Effector CD8-positive, alpha-beta T cell (primary cell): Measurements from ENCODE around the gene JPH3.

Source experiments
- DNase-seq: peaks from one replicate; lab custom pipeline; 2025; lab: John Stamatoyannopoulos, UW

The JPH3 gene

GRCh38 chr16:87697792-87698191 lies 95.5 kb downstream of the JPH3 start:
- DNase-seq, result no peak

GRCh38 chr16:87698241-87698640 lies 95.9 kb downstream of the JPH3 start:
- DNase-seq, result no peak

- no peak for DNase-seq
These were observed 96.4 kb downstream of the JPH3 start for GRCh38 chr16:87698676-87699199.

DNA sequence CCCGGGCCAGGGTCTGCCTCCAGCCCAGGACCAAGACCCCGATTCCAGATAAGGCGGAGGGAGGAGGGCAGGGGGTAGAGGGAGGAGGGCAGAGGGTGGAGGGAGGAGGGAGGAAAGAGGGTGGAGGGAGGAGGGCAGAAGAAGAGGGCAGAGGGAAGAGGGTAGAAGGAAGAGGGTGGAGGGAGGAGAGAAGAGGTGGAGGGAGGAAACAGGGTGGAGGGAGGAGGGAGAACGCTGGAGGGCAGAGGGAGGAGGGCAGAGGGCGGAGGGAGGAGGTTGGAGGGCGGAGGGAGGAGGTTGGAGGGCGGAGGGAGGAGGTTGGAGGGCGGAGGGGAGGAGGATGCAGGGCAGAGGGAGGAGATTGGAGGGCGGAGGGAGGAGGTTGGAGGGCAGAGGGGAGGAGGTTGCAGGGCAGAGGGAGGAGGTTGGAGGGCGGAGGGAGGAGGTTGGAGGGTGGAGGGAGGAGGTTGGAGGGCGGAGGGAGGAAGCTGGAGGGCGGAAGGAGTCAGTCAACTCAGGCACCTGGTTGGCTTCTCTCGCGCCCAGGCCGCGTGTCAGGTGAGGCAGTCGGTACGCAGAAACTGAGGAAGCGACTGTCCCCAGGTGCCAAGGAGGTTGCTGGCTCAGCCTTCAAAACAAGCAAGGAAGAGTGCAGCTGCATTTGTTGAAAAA lies 98.2 kb downstream of the JPH3 start:
- no peak for DNase-seq

DNA sequence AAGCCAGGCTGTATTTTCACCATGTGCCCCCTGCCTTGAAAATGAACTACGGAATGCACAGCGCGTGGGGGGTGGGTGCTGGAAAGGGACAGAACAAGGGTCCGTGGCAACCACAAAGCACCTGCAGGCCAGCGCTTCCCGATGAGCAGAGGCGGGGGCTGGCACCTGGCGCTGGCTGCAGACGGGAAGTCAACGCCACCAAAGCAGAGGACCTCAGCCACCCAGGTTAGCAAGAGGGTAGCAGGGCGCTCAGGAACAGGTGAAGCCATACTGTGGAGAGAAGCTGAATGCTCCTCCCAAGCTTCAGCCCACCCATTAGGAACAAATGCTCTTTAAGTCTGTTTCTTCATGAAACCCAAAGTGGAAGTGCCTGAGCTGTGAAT lies 98.8 kb downstream of the JPH3 start:
- DNase-seq, result no peak

GRCh38 chr16:87701505-87701921 lies 99.2 kb downstream of the JPH3 start:
- DNase-seq, result no peak

GRCh38 chr16:87702325-87702811 lies 100.1 kb downstream of the JPH3 start:
- DNase-seq, result peak; percentile 7

DNA sequence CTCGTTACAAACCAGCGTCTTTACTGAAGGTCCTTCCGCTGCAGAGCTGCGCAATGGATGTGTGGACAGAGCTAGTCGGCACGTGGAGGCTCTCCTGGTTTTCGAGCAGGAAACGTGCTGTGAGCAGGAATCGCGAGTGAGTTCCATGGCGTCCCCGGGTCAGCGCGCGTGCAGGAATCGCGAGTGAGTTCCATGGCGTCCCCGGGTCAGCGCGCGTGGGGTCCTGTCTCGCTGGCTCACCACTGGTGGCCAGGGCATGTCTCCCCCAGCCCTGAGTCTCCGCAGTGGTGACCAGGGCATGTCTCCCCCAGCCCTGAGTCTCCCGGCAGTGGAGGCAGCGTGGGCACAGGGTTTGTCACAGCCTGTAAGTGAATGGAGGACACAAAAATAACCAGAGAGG lies 100.8 kb downstream of the JPH3 start:
- no peak for DNase-seq

- DNase-seq, result no peak
These were observed 101.6 kb downstream of the JPH3 start for GRCh38 chr16:87703835-87704375.

DNA sequence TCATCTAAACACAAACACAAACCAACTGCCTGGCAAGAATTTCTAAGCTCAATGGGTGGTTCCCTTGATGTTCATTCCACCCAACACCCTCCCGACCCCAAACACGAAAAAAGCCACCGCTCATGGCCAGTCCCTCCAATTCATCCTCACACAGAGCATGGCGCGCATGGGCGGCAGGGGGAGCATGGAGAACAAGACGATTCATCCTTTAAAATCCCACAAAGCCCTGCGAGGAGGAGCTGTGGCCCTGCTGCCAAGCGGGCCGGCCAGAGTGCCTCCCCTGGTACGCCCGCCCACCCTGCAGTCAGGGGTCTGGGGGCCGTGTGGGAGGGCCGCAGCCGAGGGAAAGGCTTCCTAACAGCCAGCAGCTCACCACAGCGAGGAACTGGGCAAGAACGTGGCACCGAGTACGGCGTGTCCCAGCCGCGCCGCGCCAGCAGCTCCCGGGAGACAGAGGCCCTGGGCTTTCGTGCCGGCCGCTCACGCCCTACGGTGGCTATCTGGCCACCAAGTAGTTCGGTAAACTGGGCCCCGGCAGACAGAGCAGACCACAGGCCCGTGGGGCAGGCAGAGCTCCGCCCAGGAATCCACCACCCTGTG lies 102.5 kb downstream of the JPH3 start:
- no peak for DNase-seq

GRCh38 chr16:87705771-87706277 lies 103.5 kb downstream of the JPH3 start:
- no peak for DNase-seq

- no peak for DNase-seq
These were observed 104.1 kb downstream of the JPH3 start for GRCh38 chr16:87706278-87707000.

GRCh38 chr16:87707097-87707496 lies 104.8 kb downstream of the JPH3 start:
- DNase-seq, result no peak

- DNase-seq, result no peak
These were observed 105.6 kb downstream of the JPH3 start for GRCh38 chr16:87707714-87708580.

DNA sequence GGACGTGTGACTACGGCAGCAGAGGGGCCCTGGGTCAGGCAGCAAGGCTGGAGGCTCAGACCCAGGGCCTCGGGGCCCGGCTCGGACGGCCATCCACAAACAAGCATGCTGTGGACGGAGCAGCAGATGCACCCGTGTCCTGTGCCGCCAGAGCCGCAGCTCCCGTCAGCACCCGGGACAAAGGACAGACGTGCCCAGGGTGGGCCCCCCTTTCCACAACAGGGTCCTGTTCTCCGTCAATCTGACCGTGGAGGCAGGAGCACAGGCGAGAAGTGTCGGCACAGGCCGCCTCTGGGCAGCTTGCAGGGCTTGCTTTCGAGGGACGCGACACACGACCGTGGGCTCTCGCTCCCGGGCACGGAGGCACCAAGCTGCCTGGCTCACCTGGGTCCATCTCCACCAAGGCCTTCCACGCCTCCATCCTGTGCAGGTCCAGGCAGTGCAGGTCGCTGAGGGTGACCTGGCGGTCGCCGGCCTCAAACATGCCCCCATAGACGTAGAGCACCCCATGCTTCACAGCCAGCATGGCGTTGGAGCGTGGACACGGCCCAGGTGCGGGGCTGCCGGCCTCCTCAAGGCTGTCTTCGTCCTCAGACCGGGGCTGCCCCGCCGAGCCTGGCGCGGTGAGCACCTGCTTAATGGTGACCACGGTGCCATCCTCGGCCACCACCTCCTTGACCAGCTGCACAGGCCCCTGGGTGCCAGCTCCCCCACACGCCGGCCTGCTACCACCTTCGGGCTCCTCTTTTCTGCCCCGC lies 106.8 kb downstream of the JPH3 start:
- DNase-seq, result no peak

DNA sequence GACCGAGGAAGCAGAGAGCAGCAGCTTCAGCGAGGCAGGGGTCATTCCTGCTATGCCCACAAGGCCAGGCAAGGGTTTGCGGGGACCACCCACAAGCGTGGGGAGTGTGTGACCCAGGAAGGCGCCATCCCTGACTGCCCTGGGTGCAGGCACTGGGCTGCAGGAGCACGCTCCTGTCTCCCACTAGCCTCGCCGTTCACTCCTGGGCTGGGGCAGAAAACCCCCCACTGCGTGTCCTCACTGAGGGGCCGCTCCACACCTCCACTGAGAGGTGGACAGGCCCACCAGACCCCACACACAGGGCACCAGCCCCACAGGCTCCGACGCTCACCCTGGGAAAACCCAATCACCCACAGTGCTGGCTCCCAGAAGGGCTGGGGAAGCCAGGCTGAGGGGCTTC lies 107.4 kb downstream of the JPH3 start:
- DNase-seq, result no peak

GRCh38 chr16:87710887-87711286 lies 108.6 kb downstream of the JPH3 start:
- no peak for DNase-seq

DNA sequence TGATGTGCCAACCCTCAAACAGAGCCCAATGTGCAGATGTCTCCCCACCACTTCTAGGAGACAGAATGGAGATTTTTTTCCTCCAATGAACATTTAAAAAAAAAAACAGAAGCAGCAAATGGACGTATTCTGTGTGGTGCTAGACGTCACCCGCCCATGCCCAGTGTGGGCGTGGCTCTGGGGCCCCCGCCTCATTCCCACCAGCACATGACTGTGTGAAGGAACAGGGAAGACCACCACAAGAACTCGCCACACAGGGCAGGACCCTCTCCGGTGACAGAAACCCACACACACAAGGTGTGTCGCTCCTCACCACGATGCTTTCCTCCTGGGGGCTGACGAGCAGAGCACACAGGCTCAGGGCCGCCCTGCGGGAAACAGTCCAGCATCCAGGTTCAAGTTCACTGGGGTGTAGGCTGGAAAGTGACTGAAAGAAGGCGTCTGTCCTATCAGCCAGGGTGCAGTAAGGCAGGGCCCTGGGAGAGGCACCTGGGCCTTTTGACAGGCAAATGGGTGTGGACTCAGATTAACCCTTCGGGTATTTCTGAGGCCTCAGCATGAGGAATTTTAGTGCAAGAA lies 110.0 kb downstream of the JPH3 start:
- DNase-seq, result no peak

GRCh38 chr16:87713451-87714229 lies 111.3 kb downstream of the JPH3 start:
- peak; percentile 12 for DNase-seq
